Body of pancreas (tissue), 4 donors: ENCODE results near the gene C1QTNF1. TPM values are rescaled to one million over a fixed set of nuclear protein-coding genes. Genes with fewer than 3 reads are reported as not detected.

Experiments
- ATAC-seq: fragments of 150-250 bp; one replicate; pipeline ENCODE4 v1.9.1; 2016
- DNase-seq, 4 donors: peaks; one replicate each; pipeline ENCODE4 v3.0.0-alpha.2; 2019
- H3K27ac ChIP-seq, 4 donors: fragments of 200-600 bp; sonication (generic); 1 replicate in 3 of 4; 2 replicates in 1 of 4; pipeline versions ENCODE4 v1.5.1 to v1.6.1; 2016 to 2019; ENCODE audit warnings: mild to moderate bottlenecking in 1 of 4, mixed read lengths in 1 of 4, moderate library complexity in 1 of 4
- H3K27me3 ChIP-seq, 2 donors: fragments of 200-600 bp; sonication (generic); one replicate each; pipeline ENCODE4 v1.6.0; 2016; ENCODE audit warnings: mild to moderate bottlenecking in 1 of 2
- H3K36me3 ChIP-seq, 2 donors: fragments of 200-600 bp; sonication (generic); replicated peaks in 1 of 2; 2 replicates each; pipeline ENCODE4 v1.5.1; 2016; ENCODE audit warnings: low read depth in 2 of 2; ENCODE audit not compliant: insufficient read depth in 1 of 2
- H3K4me1 ChIP-seq: fragments of 200-600 bp; sonication (generic); one replicate; pipeline ENCODE4 v1.6.0; 2016
- H3K4me3 ChIP-seq, 2 donors: fragments of 200-600 bp; sonication (generic); 1 replicate in 1 of 2; 2 replicates in 1 of 2; pipeline ENCODE4 v1.5.1; 2016 to 2019
- H3K9me3 ChIP-seq, 3 donors: fragments of 200-600 bp; sonication (generic); 1 replicate in 2 of 3; 2 replicates in 1 of 3; pipeline ENCODE4 v1.5.1; 2016
- CTCF ChIP-seq, 7 experiments: fragments of 450-650 bp in 4 of 7; fragments of 200-600 bp in 3 of 7; sonication (generic) in 3 of 7; IDR thresholded peaks; one replicate each; pipeline ENCODE4 v1.5.1; 2016 to 2019; ENCODE audit warnings: antibody characterized with exemption in 7 of 7
- POLR2A ChIP-seq, 3 donors: fragments of 450-650 bp; IDR thresholded peaks; one replicate each; pipeline ENCODE4 v1.6.1; 2016; ENCODE audit warnings: antibody characterized with exemption in 3 of 3, mild to moderate bottlenecking in 2 of 3
- WGBS, 2 donors: methylation state at CpG; one replicate each; pipeline ENCODE4 v1.1.5; 2017; 5-methylcytosine and 5-hydroxymethylcytosine counted together
- intact Hi-C: fragments of 100-400 bp; cut with DNase I; formaldehyde crosslinking; loops from one replicate; pipeline ENCODE4 v1.15.1; 2023
- total RNA-seq, 2 donors: library from RNA; depleted of rRNA; stranded (reverse); fragments of >200 nt; gene quantifications; one replicate each; pipeline ENCODE4 v1.1.0, GENCODE V29; 2016

The C1QTNF1 gene
- total RNA-seq, 2 donors from 2014 or later: 8.3 to 50.1 TPM

GRCh38 chr17:79035686-79036085 lies 11.7 kb downstream of the C1QTNF1 start:
- no peak overlapping the region for H3K27ac ChIP-seq
- H3K27me3 ChIP-seq: no peaks in the 10 kb centered on the region
- no peaks in the 10 kb centered on the region for H3K36me3 ChIP-seq
- 79 to 96% methylated on average over 6 of the region's 6 CpGs for WGBS, 2 donors
- H3K4me1 ChIP-seq: peaks cover 4% of the 10 kb centered on the region
- H3K4me3 ChIP-seq: no peak overlapping the region
- no peak for TF ChIP-seq CTCF (IDR thresholded peaks at IDR 0.05)
- TF ChIP-seq POLR2A (IDR thresholded peaks at IDR 0.05): no peak
- no peaks in the 10 kb centered on the region for H3K9me3 ChIP-seq
- ATAC-seq (no peak), DNase-seq (no peak)
- intact Hi-C loops: no loop called here

DNA sequence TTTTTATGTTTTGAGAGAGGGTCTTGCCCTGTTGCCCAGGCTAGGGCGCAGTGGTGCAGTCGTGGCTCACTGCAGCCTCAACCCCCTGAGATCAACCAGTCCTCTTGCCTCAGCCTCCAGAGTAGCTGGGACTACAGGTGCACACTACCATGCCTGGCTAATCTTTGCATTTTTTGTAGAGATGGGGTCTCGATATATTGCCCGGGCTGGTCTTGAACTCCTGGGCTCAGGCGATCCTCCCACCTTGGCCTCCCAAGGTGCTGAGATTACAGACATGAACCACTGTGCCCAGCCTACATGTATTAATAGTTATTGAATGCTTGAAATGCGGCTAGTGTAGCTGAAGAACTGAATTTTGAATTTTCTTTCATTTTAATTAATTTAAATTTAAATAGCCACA lies 12.2 kb downstream of the C1QTNF1 start:
- 81 to 90% methylated on average over 6 of the region's 6 CpGs for WGBS, 2 donors
- peaks cover 4% of the 10 kb centered on the region for H3K4me1 ChIP-seq
- no peaks in the 10 kb centered on the region for H3K27me3 ChIP-seq
- intact Hi-C loops: no loop called here
- TF ChIP-seq POLR2A (IDR thresholded peaks at IDR 0.05) (no peak), CTCF (IDR thresholded peaks at IDR 0.05) (no peak)
- H3K9me3 ChIP-seq: no peaks in the 10 kb centered on the region
- ATAC-seq: no peak
- no peak for DNase-seq
- H3K27ac ChIP-seq: no peak overlapping the region
- no peaks in the 10 kb centered on the region for H3K36me3 ChIP-seq
- no peak overlapping the region for H3K4me3 ChIP-seq

- no peak overlapping the region for H3K27ac ChIP-seq
- no peaks in the 10 kb centered on the region for H3K36me3 ChIP-seq
- H3K4me3 ChIP-seq: no peak overlapping the region
- ATAC-seq: no peak
- H3K9me3 ChIP-seq: no peaks in the 10 kb centered on the region
- no peaks in the 10 kb centered on the region for H3K27me3 ChIP-seq
- peaks cover 4% of the 10 kb centered on the region for H3K4me1 ChIP-seq
- intact Hi-C loops: no loop called here
- TF ChIP-seq POLR2A (IDR thresholded peaks at IDR 0.05) (no peak), CTCF (IDR thresholded peaks at IDR 0.05) (no peak)
- WGBS, 2 donors: 74 to 76% methylated on average over 3 of the region's 3 CpGs
- peak in 1 of 4 donors; percentile 36 for DNase-seq
Observed at GRCh38 chr17:79036596-79036995, 12.6 kb downstream of the C1QTNF1 start.

GRCh38 chr17:79038545-79039135 lies 14.7 kb downstream of the C1QTNF1 start:
- peak; percentile 43 for ATAC-seq
- DNase-seq: peak in 1 of 4 donors; percentile 42
- no peaks in the 10 kb centered on the region for H3K36me3 ChIP-seq
- no peak for TF ChIP-seq CTCF (IDR thresholded peaks at IDR 0.05)
- no peak for TF ChIP-seq POLR2A (IDR thresholded peaks at IDR 0.05)
- H3K27ac ChIP-seq: peak overlapping the region in 1 of 4 donors; percentile 28
- intact Hi-C loops: no loop called here
- peaks cover 4% of the 10 kb centered on the region for H3K4me1 ChIP-seq
- 67 to 79% methylated on average over 8 of the region's 8 CpGs for WGBS, 2 donors
- no peak overlapping the region for H3K4me3 ChIP-seq
- H3K9me3 ChIP-seq: no peaks in the 10 kb centered on the region
- no peaks in the 10 kb centered on the region for H3K27me3 ChIP-seq

DNA sequence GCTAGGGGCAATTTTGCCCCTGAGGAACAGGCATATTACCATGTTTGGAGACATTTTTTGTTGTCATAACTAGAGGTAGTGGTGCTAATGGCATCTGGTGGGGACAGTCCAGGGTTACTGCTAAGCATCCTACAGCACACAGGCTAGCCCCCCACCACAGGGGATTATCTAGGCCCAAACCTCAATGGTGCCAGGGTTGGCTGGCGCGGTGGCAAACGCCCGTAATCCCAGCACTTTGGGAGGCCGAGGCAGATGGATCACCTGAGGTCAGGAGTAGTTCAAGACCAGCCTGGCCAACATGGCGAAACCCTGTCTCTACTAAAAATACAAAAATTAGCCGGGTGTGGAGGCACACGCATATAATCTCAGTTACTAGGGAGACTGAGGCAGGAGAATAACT lies 15.2 kb downstream of the C1QTNF1 start:
- ATAC-seq (no peak), DNase-seq (no peak)
- Histone ChIP-seq H3K9me3 (no peaks in the 10 kb centered on the region), H3K27me3 (no peaks in the 10 kb centered on the region), H3K4me1 (no peaks in the 10 kb centered on the region), H3K27ac (peak overlapping the region in 1 of 4 donors; percentile 15), H3K4me3 (no peak overlapping the region), H3K36me3 (no peaks in the 10 kb centered on the region)
- 83 to 89% methylated on average over 8 of the region's 8 CpGs for WGBS, 2 donors
- intact Hi-C loops: no loop called here
- TF ChIP-seq CTCF (IDR thresholded peaks at IDR 0.05) (no peak), POLR2A (IDR thresholded peaks at IDR 0.05) (no peak)
